ENCODE results near the gene KRTAP10-12.

KRTAP10-12 gene

GRCh38 chr21:44712203-44713028 lies 15.4 kb downstream of the KRTAP10-12 start:
- DNase-seq = peak; percentile 31

- peak; percentile 27 for DNase-seq
Measured at GRCh38 chr21:44713130-44713529, 16.2 kb downstream of the KRTAP10-12 start.

GRCh38 chr21:44713846-44714245 lies 16.9 kb downstream of the KRTAP10-12 start:
- peak; percentile 51 for DNase-seq

- DNase-seq = peak; percentile 36
Measured at GRCh38 chr21:44714905-44715304, 17.9 kb downstream of the KRTAP10-12 start.

- no peak for DNase-seq
Measured at GRCh38 chr21:44716984-44717383, 20.0 kb downstream of the KRTAP10-12 start.

- DNase-seq = no peak
Measured at GRCh38 chr21:44718093-44718492, 21.1 kb downstream of the KRTAP10-12 start.

GRCh38 chr21:44718571-44718970 lies 21.6 kb downstream of the KRTAP10-12 start:
- DNase-seq = peak; percentile 38

- DNase-seq = peak; percentile 9
Measured at GRCh38 chr21:44720170-44720569, 23.2 kb downstream of the KRTAP10-12 start.

GRCh38 chr21:44722731-44723130 lies 25.8 kb downstream of the KRTAP10-12 start:
- peak; percentile 50 for DNase-seq

GRCh38 chr21:44723177-44724131 lies 26.5 kb downstream of the KRTAP10-12 start:
- peak; percentile 63 for DNase-seq

GRCh38 chr21:44724196-44724595 lies 27.2 kb downstream of the KRTAP10-12 start:
- peak; percentile 52 for DNase-seq

- peak; percentile 46 for DNase-seq
Measured at GRCh38 chr21:44724926-44725325, 28.0 kb downstream of the KRTAP10-12 start.

GRCh38 chr21:44726826-44727225 lies 29.9 kb downstream of the KRTAP10-12 start:
- peak; percentile 38 for DNase-seq

GRCh38 chr21:44727321-44727720 lies 30.3 kb downstream of the KRTAP10-12 start:
- DNase-seq = peak; percentile 46

GRCh38 chr21:44727757-44728156 lies 30.8 kb downstream of the KRTAP10-12 start:
- no peak for DNase-seq

- DNase-seq = peak; percentile 45
Measured at GRCh38 chr21:44728716-44729115, 31.7 kb downstream of the KRTAP10-12 start.

- DNase-seq = peak; percentile 43
Measured at GRCh38 chr21:44729336-44730027, 32.5 kb downstream of the KRTAP10-12 start.

- DNase-seq = no peak
Measured at GRCh38 chr21:44730028-44730395, 33.0 kb downstream of the KRTAP10-12 start.

- DNase-seq = no peak
Measured at GRCh38 chr21:44730951-44731579, 34.1 kb downstream of the KRTAP10-12 start.

- DNase-seq = peak; percentile 50
Measured at GRCh38 chr21:44732263-44732662, 35.3 kb downstream of the KRTAP10-12 start.

- peak; percentile 48 for DNase-seq
Measured at GRCh38 chr21:44732956-44733355, 36.0 kb downstream of the KRTAP10-12 start.

GRCh38 chr21:44734026-44734745 lies 37.2 kb downstream of the KRTAP10-12 start:
- peak; percentile 31 for DNase-seq

Measured in activated effector memory CD4-positive, alpha-beta T cell treated with anti-CD3 and anti-CD28 coated beads, Interleukin-2, amount 50 U/mL, for 16 hours (primary cell).